HepG2 (cell line): ENCODE measurements around the gene LSMEM2. TPM values are rescaled to one million over a fixed set of nuclear protein-coding genes. Genes with fewer than 3 reads are reported as not detected.

Experiments used
- ATF7 ChIP-seq, 2 experiments: fragments of 450-650 bp in 1 of 2; sonication (generic) in 1 of 2; formaldehyde crosslinking in 1 of 2; IDR thresholded peaks; 2 replicates each; pipeline versions ENCODE4 v1.4.0 to v1.6.1; 2016 to 2020; ENCODE audit warnings: antibody characterized with exemption in 1 of 2, mild to moderate bottlenecking in 1 of 2, missing genetic modification reagents in 1 of 2
- BRD4 ChIP-seq: sonication (generic); formaldehyde crosslinking; IDR thresholded peaks from 2 replicates; pipeline ENCODE4 v1.4.0; 2020; ENCODE audit warnings: missing genetic modification reagents
- E2F5 ChIP-seq: sonication (generic); formaldehyde crosslinking; conservative IDR thresholded peaks from 2 replicates; pipeline ENCODE4 v1.4.0; 2020; ENCODE audit warnings: missing genetic modification reagents
- EP300 ChIP-seq, 3 experiments: sonication (generic) in 1 of 3; formaldehyde crosslinking in 1 of 3; IDR thresholded peaks; 2 replicates each; pipeline versions ENCODE4 v1.5.1 to v1.6.1; 2011 to 2020; ENCODE audit warnings: low read depth in 2 of 3, low read length in 2 of 3, borderline replicate concordance in 1 of 3, improper control_type of control experiment in 1 of 3, mild to moderate bottlenecking in 1 of 3, missing genetic modification reagents in 1 of 3, moderate library complexity in 1 of 3
- FOXK2 ChIP-seq: fragments of 450-650 bp; IDR thresholded peaks from 2 replicates; pipeline ENCODE4 v1.6.1; 2016
- GPBP1L1 ChIP-seq: sonication (generic); formaldehyde crosslinking; IDR thresholded peaks from 2 replicates; pipeline ENCODE4 v1.5.0; 2020; ENCODE audit warnings: mild to moderate bottlenecking, missing genetic modification reagents
- IKZF4 ChIP-seq: sonication (generic); formaldehyde crosslinking; IDR thresholded peaks from 2 replicates; pipeline ENCODE4 v1.5.1; 2020; ENCODE audit warnings: borderline replicate concordance, mild to moderate bottlenecking, low read depth, missing genetic modification reagents; ENCODE audit errors: not compliant biosample characterization
- KLF6 ChIP-seq: IDR thresholded peaks from 2 replicates; pipeline ENCODE4 v1.8.0; 2016; ENCODE audit warnings: missing biosample characterization, missing genetic modification reagents
- MIER3 ChIP-seq: IDR thresholded peaks from 2 replicates; pipeline ENCODE4 v1.6.1; 2016; ENCODE audit warnings: missing compliant biosample characterization, borderline replicate concordance
- NR2F1 ChIP-seq, 2 experiments: fragments of 450-650 bp in 1 of 2; formaldehyde crosslinking in 1 of 2; IDR thresholded peaks; 2 replicates each; pipeline versions ENCODE4 v1.5.0 to v1.6.1; 2016 to 2020; ENCODE audit warnings: mild to moderate bottlenecking in 1 of 2, missing compliant biosample characterization in 1 of 2, missing genetic modification reagents in 1 of 2, moderate library complexity in 1 of 2
- RFX1 ChIP-seq: fragments of 450-650 bp; IDR thresholded peaks from 2 replicates; pipeline ENCODE4 v1.6.1; 2017
- SRSF9 ChIP-seq: fragments of 200-400 bp; formaldehyde crosslinking; IDR thresholded peaks from 2 replicates; pipeline ENCODE4 v1.6.1; 2018; ENCODE audit warnings: borderline replicate concordance, mild to moderate bottlenecking, low read depth, low read length; ENCODE audit not compliant: insufficient read depth, poor library complexity, severe bottlenecking
- TRIM22 ChIP-seq: fragments of 450-650 bp; IDR thresholded peaks from 2 replicates; pipeline ENCODE4 v1.6.1; 2017
- TRIM24 ChIP-seq: sonication (generic); formaldehyde crosslinking; IDR thresholded peaks from 2 replicates; pipeline ENCODE4 v1.8.0; 2022; ENCODE audit warnings: mild to moderate bottlenecking, missing genetic modification reagents
- ZNF124 ChIP-seq: sonication (generic); formaldehyde crosslinking; IDR thresholded peaks from 2 replicates; pipeline ENCODE4 v1.4.0; 2020; ENCODE audit warnings: missing genetic modification reagents
- ZNF260 ChIP-seq: sonication (generic); formaldehyde crosslinking; IDR thresholded peaks from 2 replicates; pipeline ENCODE4 v1.4.0; 2020; ENCODE audit warnings: missing genetic modification reagents, low read depth, mild to moderate bottlenecking, borderline replicate concordance
- ZNF343 ChIP-seq: sonication (generic); formaldehyde crosslinking; IDR thresholded peaks from 2 replicates; pipeline ENCODE4 v1.4.0; 2020; ENCODE audit warnings: mild to moderate bottlenecking, missing genetic modification reagents
- ZNF350 ChIP-seq: sonication (generic); formaldehyde crosslinking; IDR thresholded peaks from 2 replicates; pipeline ENCODE4 v1.4.0; 2020; ENCODE audit warnings: mild to moderate bottlenecking, low read depth, missing genetic modification reagents, borderline replicate concordance
- ZNF496 ChIP-seq: sonication (generic); formaldehyde crosslinking; IDR thresholded peaks from 2 replicates; pipeline ENCODE4 v1.8.1; 2023; ENCODE audit warnings: mild to moderate bottlenecking, moderate library complexity, missing genetic modification reagents; ENCODE audit not compliant: insufficient replicate concordance
- ZNF547 ChIP-seq: sonication (generic); formaldehyde crosslinking; IDR thresholded peaks from 2 replicates; pipeline ENCODE4 v1.5.1; 2020; ENCODE audit warnings: mild to moderate bottlenecking, missing genetic modification reagents
- ZNF576 ChIP-seq: sonication (generic); formaldehyde crosslinking; IDR thresholded peaks from 2 replicates; pipeline ENCODE4 v1.4.0; 2020; ENCODE audit warnings: mild to moderate bottlenecking, missing genetic modification reagents
- ZNF720 ChIP-seq: sonication (generic); formaldehyde crosslinking; IDR thresholded peaks from 2 replicates; pipeline ENCODE4 v1.4.0; 2020; ENCODE audit warnings: missing genetic modification reagents
- ZNF724P ChIP-seq: sonication (generic); formaldehyde crosslinking; IDR thresholded peaks from 2 replicates; pipeline ENCODE4 v1.8.0; 2022; ENCODE audit warnings: missing genetic modification reagents, borderline replicate concordance
- ZNF839 ChIP-seq: sonication (generic); formaldehyde crosslinking; IDR thresholded peaks from 2 replicates; pipeline ENCODE4 v1.4.0; 2020; ENCODE audit warnings: missing genetic modification reagents, mild to moderate bottlenecking, borderline replicate concordance
- ZZZ3 ChIP-seq: sonication (generic); formaldehyde crosslinking; IDR thresholded peaks from 2 replicates; pipeline ENCODE4 v1.4.0; 2020; ENCODE audit warnings: missing genetic modification reagents, mild to moderate bottlenecking, borderline replicate concordance
- polyA plus RNA-seq, 8 experiments: library from polyadenylated mRNA; depleted of rRNA in 3 of 8; stranded (reverse) in 7 of 8; unstranded in 1 of 8; fragments of >200 nt; fragmentation: Illumina TruSeq in 4 of 8; extraction: Trizol in 4 of 8; gene quantifications; 2 replicates each; pipeline versions ENCODE4 v1.2.1 to v1.2.3, GENCODE V29; 2011 to 2016; ENCODE audit warnings: low read depth in 4 of 8, missing spikeins in 1 of 8, mixed read lengths in 1 of 8; ENCODE audit not compliant: insufficient read depth in 1 of 8
- total RNA-seq, 5 experiments: library from RNA; depleted of rRNA; stranded (reverse); fragments of >200 nt; fragmentation: Illumina TruSeq; extraction: Trizol; gene quantifications; 2 replicates each; pipeline ENCODE4 v1.2.3, GENCODE V29; 2016; ENCODE audit warnings: low read depth in 1 of 5

The LSMEM2 gene
- total and polyA plus RNA-seq, 2 of the 13 experiments (the other 11 are each of a cell fraction or from before 2014, with no cell fraction given) = 0.07 to 0.41 TPM

GRCh38 chr3:50298836-50299637 is 20.1 kb downstream of the LSMEM2 start, which contains the start of the genes HYAL3 and NAA80 (continued):
- peak; percentile 69; the same call in 1 of the 2 replicates for TF ChIP-seq MIER3 (CRISPR knock-in tag)
- no peak for TF ChIP-seq TRIM24 (CRISPR knock-in tag)
- no peak for TF ChIP-seq ZNF576 (CRISPR knock-in tag)
- 0 out of 2 replicates have a peak, but pooled peaks have one; percentile 36 for TF ChIP-seq ZNF724P
- TF ChIP-seq BRD4 = peak; percentile 54; the same call in 1 of the 2 replicates
- no peak for TF ChIP-seq TRIM22
- TF ChIP-seq ZNF547 (CRISPR knock-in tag) = peak; percentile 61; the same call in 1 of the 2 replicates
- no peak for TF ChIP-seq EP300 (IDR thresholded peaks at IDR 0.05; ENCODE audit: low read depth in 2 of 2, low read length in 2 of 2)
- no peak for TF ChIP-seq EP300 (CRISPR knock-in tag; IDR thresholded peaks at IDR 0.05; ENCODE audit: borderline replicate concordance)
- TF ChIP-seq E2F5 = no peak; the same call in 1 of the 2 replicates
- TF ChIP-seq ZNF496 (CRISPR knock-in tag) = no peak
- TF ChIP-seq ZNF350 = peak; percentile 37; the same call in 1 of the 2 replicates
- TF ChIP-seq SRSF9 = no peak
- no peak; the same call in 1 of the 2 replicates for TF ChIP-seq KLF6 (CRISPR knock-in tag)
- TF ChIP-seq ZNF260 (CRISPR knock-in tag) = 0 out of 2 replicates have a peak, but pooled peaks have one; percentile 37
- no peak for TF ChIP-seq ZNF124
- TF ChIP-seq GPBP1L1 (CRISPR knock-in tag) = no peak
- TF ChIP-seq ZNF720 (CRISPR knock-in tag) = no peak
- TF ChIP-seq ZZZ3 (CRISPR knock-in tag) = no peak
- TF ChIP-seq ZNF343 (CRISPR knock-in tag) = peak; percentile 52; the same call in 1 of the 2 replicates
- no peak; the same call in 1 of the 2 replicates for TF ChIP-seq ATF7 (IDR thresholded peaks at IDR 0.05)
- no peak for TF ChIP-seq ATF7 (CRISPR knock-in tag; IDR thresholded peaks at IDR 0.05)
- TF ChIP-seq FOXK2 = no peak
- TF ChIP-seq RFX1 = no peak
- no peak for TF ChIP-seq NR2F1 (CRISPR knock-in tag; IDR thresholded peaks at IDR 0.05)
- no peak for TF ChIP-seq ZNF839
- peak; percentile 73 for TF ChIP-seq IKZF4 (CRISPR knock-in tag)
